H1 (cell line): ENCODE results near the gene NKAIN2.

Experiments
- CBX8 ChIP-seq: fragments of 300-800, 300-1000 bp; sonication (generic); IDR thresholded peaks from 2 replicates; pipeline ENCODE4 v1.7.1; 2016; ENCODE audit warnings: low read depth, low read length, borderline replicate concordance
- CEBPB ChIP-seq: IDR thresholded peaks from 2 replicates; pipeline ENCODE4 v1.6.1; 2012; ENCODE audit warnings: low read depth, low read length
- POLR2A ChIP-seq, 2 experiments: IDR thresholded peaks; 1 replicate in 1 of 2; 2 replicates in 1 of 2; pipeline ENCODE4 v1.6.1; 2011; ENCODE audit warnings: low read depth in 2 of 2, low read length in 2 of 2, mild to moderate bottlenecking in 2 of 2; ENCODE audit errors: control extremely low read depth in 1 of 2
- RAD21 ChIP-seq, 2 experiments: IDR thresholded peaks in 1 of 2; conservative IDR thresholded peaks in 1 of 2; 2 replicates each; pipeline ENCODE4 v1.6.1; 2011; ENCODE audit warnings: low read depth in 2 of 2, low read length in 2 of 2, improper control_type of control experiment in 1 of 2, inconsistent platforms in 1 of 2, mild to moderate bottlenecking in 1 of 2, moderate library complexity in 1 of 2
- SRF ChIP-seq: IDR thresholded peaks from 2 replicates; pipeline ENCODE4 v1.6.1; 2011; ENCODE audit warnings: mild to moderate bottlenecking, low read depth, low read length, moderate library complexity
- TF ChIP-seq, protein P1 (sequence below), 3 experiments: IDR thresholded peaks; 1 replicate in 2 of 3; 2 replicates in 1 of 3; pipeline versions ENCODE4 v1.5.1 to v1.6.1; 2011; ENCODE audit warnings: low read length in 3 of 3, mild to moderate bottlenecking in 3 of 3, inconsistent platforms in 2 of 3, low read depth in 1 of 3, moderate library complexity in 1 of 3; ENCODE audit not compliant: insufficient read depth in 1 of 3; ENCODE audit errors: control extremely low read depth in 1 of 3
- TF ChIP-seq, protein P2 (sequence below): IDR thresholded peaks from 2 replicates; pipeline ENCODE4 v1.6.1; 2012; ENCODE audit warnings: inconsistent platforms

DNA sequence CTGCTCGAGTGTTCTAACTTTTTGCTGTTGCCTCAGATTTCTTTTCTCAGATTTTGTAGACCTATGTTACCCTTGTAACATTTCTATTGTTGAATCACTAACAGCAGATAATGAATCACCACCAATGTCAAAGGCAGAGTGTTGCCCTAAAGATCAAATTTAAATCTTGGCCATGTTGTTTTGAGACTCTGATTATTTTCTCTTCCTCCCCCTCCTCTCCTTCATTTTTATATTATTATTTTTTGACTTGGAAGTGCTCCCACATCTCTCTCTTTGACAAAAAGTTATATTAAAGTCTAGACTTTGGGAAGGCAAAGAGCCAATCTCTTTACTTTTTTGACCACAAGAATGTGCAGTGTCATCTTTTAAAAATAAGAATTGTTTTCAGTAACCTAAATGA is 422.7 kb downstream of the NKAIN2 start:
- no peak for TF ChIP-seq RAD21 (IDR thresholded peaks at IDR 0.05 in 1 of 2, conservative IDR thresholded peaks at IDR 0.05 in 1 of 2; ENCODE audit: low read depth in 2 of 2, low read length in 2 of 2)
- TF ChIP-seq, protein P1, sequence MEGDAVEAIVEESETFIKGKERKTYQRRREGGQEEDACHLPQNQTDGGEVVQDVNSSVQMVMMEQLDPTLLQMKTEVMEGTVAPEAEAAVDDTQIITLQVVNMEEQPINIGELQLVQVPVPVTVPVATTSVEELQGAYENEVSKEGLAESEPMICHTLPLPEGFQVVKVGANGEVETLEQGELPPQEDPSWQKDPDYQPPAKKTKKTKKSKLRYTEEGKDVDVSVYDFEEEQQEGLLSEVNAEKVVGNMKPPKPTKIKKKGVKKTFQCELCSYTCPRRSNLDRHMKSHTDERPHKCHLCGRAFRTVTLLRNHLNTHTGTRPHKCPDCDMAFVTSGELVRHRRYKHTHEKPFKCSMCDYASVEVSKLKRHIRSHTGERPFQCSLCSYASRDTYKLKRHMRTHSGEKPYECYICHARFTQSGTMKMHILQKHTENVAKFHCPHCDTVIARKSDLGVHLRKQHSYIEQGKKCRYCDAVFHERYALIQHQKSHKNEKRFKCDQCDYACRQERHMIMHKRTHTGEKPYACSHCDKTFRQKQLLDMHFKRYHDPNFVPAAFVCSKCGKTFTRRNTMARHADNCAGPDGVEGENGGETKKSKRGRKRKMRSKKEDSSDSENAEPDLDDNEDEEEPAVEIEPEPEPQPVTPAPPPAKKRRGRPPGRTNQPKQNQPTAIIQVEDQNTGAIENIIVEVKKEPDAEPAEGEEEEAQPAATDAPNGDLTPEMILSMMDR (IDR thresholded peaks at IDR 0.05; ENCODE audit: control extremely low read depth in 1 of 3, insufficient read depth in 1 of 3, low read depth in 1 of 3, low read length in 3 of 3), result no peak
- no peak for TF ChIP-seq POLR2A (IDR thresholded peaks at IDR 0.05; ENCODE audit: control extremely low read depth in 1 of 2, low read depth in 2 of 2, low read length in 2 of 2)
- TF ChIP-seq, protein P2, sequence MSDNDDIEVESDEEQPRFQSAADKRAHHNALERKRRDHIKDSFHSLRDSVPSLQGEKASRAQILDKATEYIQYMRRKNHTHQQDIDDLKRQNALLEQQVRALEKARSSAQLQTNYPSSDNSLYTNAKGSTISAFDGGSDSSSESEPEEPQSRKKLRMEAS, result no peak
- no peak for TF ChIP-seq SRF
- TF ChIP-seq CEBPB, result no peak
- TF ChIP-seq CBX8, result no peak
